ENCODE measurements around the gene ETV5. TPM values are rescaled to one million over a fixed set of nuclear protein-coding genes. Genes with fewer than 3 reads are reported as not detected.

ETV5 gene
- total RNA-seq, 4 donors from 2014 or later, result 19.0 to 31.6 (median 21.3) TPM

DNA sequence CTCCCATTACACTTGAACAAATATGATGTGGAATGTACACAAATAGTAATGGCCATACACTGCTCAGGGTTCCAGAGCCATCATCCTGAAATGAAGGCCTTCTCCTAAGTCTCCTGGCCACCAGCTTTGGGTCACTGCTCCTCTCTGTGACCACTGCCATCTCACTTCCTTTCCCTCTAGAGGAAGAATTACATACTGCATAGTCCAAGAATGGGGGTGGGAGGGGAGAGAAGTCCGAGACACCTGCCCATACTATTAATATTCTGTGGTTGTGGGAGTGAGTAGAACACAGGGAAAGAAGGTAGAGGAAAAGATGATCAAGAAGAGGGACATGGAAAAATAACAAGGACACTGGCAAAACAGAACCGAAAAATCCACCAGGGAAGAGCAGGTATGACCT, 20.6 kb downstream of the ETV5 start:
- no peak overlapping the region for H3K27ac ChIP-seq
- peaks cover 0 to 12% of the 10 kb centered on the region in 2 donors for H3K4me1 ChIP-seq
- H3K4me3 ChIP-seq, result no peak overlapping the region
- ATAC-seq (no peak), DNase-seq (no peak)
- intact Hi-C loops (cut with DNase I; ENCODE audit: low total_unique reads), result no loop called here
- in situ Hi-C loops (cut with MboI; ENCODE audit: low sequenced_read_pairs in 4 of 4), result no loop called here
- H3K36me3 ChIP-seq, result no peaks in the 10 kb centered on the region
- H3K9me3 ChIP-seq, result no peaks in the 10 kb centered on the region
- no peaks in the 10 kb centered on the region for H3K27me3 ChIP-seq
- TF ChIP-seq POLR2A (IDR thresholded peaks at IDR 0.05), result no peak
- TF ChIP-seq, protein P1, sequence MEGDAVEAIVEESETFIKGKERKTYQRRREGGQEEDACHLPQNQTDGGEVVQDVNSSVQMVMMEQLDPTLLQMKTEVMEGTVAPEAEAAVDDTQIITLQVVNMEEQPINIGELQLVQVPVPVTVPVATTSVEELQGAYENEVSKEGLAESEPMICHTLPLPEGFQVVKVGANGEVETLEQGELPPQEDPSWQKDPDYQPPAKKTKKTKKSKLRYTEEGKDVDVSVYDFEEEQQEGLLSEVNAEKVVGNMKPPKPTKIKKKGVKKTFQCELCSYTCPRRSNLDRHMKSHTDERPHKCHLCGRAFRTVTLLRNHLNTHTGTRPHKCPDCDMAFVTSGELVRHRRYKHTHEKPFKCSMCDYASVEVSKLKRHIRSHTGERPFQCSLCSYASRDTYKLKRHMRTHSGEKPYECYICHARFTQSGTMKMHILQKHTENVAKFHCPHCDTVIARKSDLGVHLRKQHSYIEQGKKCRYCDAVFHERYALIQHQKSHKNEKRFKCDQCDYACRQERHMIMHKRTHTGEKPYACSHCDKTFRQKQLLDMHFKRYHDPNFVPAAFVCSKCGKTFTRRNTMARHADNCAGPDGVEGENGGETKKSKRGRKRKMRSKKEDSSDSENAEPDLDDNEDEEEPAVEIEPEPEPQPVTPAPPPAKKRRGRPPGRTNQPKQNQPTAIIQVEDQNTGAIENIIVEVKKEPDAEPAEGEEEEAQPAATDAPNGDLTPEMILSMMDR (IDR thresholded peaks at IDR 0.05 in 4 of 5, conservative IDR thresholded peaks at IDR 0.05 in 1 of 5), result no peak

DNA sequence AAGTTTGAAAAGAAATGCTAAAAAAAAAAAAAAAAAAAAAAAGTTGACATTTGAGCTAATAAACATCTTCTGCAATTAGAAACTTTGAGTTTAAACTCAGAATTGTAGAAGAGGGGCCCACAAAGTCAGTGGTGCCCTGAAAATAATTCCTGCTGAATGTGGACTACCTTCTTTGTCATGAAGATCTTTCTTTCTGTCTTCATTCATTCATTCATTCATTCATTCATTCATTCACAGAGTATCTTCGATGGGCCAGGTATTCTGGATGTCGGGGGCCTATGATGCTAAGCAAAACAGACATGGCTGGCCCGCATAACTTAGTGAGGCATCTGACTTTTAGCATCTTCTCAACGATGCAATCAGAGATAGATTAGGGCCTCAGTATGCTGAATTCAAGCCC, 24.6 kb downstream of the ETV5 start:
- intact Hi-C loops (cut with DNase I; ENCODE audit: low total_unique reads) (no loop called here), in situ Hi-C loops (cut with MboI; ENCODE audit: low sequenced_read_pairs in 4 of 4) (no loop called here)
- Histone ChIP-seq H3K4me3 (no peak overlapping the region), H3K27me3 (no peaks in the 10 kb centered on the region), H3K9me3 (no peaks in the 10 kb centered on the region), H3K4me1 (no peaks in the 10 kb centered on the region), H3K27ac (no peak overlapping the region), H3K36me3 (peaks cover 0 to 2% of the 10 kb centered on the region in 2 donors)
- TF ChIP-seq, protein P1 (IDR thresholded peaks at IDR 0.05 in 4 of 5, conservative IDR thresholded peaks at IDR 0.05 in 1 of 5), result no peak
- no peak for TF ChIP-seq POLR2A (IDR thresholded peaks at IDR 0.05)
- DNase-seq, result no peak
- no peak for ATAC-seq

DNA sequence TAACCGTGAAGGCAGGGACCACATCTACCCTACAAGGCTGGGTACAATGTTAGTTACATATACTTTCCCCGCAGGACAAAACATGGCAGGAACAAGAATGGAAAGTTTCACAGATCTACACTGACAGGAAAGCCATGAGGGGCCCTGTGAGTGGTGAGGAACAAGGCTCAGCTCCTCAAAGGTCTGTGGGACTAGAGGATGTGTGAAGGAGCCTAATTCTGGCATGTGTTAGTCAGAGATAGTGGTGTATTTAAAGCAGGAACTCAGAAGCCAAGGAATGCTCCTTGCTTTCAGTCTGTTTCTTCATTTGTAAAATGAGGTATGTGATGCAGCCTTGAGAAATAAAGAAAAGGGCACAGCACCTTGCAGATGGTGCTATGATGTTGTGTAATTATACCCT, 25.1 kb downstream of the ETV5 start:
- Histone ChIP-seq H3K27ac (no peak overlapping the region), H3K4me1 (no peaks in the 10 kb centered on the region), H3K27me3 (no peaks in the 10 kb centered on the region), H3K4me3 (no peak overlapping the region), H3K9me3 (no peaks in the 10 kb centered on the region), H3K36me3 (peaks cover 0 to 5% of the 10 kb centered on the region in 2 donors)
- intact Hi-C loops (cut with DNase I; ENCODE audit: low total_unique reads) (no loop called here), in situ Hi-C loops (cut with MboI; ENCODE audit: low sequenced_read_pairs in 4 of 4) (no loop called here)
- DNase-seq (no peak), ATAC-seq (no peak)
- TF ChIP-seq, protein P1 (IDR thresholded peaks at IDR 0.05 in 4 of 5, conservative IDR thresholded peaks at IDR 0.05 in 1 of 5), result no peak
- TF ChIP-seq POLR2A (IDR thresholded peaks at IDR 0.05), result no peak

DNA sequence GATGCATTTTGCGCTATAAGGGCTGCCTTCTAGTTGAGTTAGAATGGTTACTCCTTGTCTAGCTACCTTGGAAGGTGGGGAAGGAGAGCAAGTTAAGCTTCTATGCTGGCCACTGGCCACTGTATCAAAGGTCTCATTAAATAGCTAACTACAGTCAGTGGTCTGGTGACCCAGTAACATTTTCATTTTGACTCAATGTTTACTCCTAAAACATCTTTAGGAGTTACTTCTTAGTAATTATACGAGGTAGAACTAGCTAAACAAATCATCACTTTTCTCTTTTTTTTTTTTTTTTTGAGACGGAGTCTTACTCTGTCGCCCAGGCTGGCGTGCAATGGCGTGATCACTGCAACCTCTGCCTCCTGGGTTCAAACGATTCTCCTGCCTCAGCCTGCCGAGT, 26.7 kb downstream of the ETV5 start:
- in situ Hi-C loops (cut with MboI; ENCODE audit: low sequenced_read_pairs in 4 of 4), result no loop called here

More for the DNA sequence above, 26.7 kb downstream of the ETV5 start:
- Histone ChIP-seq H3K27me3 (no peaks in the 10 kb centered on the region), H3K4me1 (no peaks in the 10 kb centered on the region), H3K27ac (no peak overlapping the region), H3K36me3 (peaks cover 0 to 5% of the 10 kb centered on the region in 2 donors), H3K4me3 (no peak overlapping the region), H3K9me3 (no peaks in the 10 kb centered on the region)
- TF ChIP-seq, protein P1 (IDR thresholded peaks at IDR 0.05 in 4 of 5, conservative IDR thresholded peaks at IDR 0.05 in 1 of 5), result no peak
- TF ChIP-seq POLR2A (IDR thresholded peaks at IDR 0.05), result no peak
- intact Hi-C loops (cut with DNase I; ENCODE audit: low total_unique reads), result no loop called here
- no peak for DNase-seq
- ATAC-seq, result no peak
